ENCODE data around the gene CERS5. TPM values are rescaled to one million over a fixed set of nuclear protein-coding genes. Genes with fewer than 3 reads are reported as not detected.

Gene CERS5
- total and polyA plus RNA-seq, 5 donors from 2014 or later, result 45.4 to 61.9 (median 57.1) TPM

DNA sequence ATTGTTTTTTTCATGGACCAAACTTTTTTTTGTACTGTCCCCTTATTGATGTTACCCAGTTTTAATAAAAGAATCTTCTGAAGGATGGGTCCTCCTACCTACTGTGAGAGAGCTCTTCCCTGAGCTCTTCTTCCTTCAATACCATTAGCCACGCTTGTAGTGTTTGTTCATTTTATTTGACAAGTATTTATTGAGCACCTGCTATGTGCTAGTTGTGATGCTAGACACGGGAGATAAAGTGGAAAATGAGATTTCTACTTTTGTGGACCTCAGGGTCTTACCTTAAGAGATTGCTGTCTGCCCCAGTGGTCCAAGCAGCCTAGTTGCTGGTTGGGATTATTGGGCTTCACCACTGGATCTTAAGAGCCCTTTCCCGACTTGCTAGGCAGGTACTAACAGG is 66.6 kb downstream of the CERS5 start:
- H3K4me3 Mint-ChIP-seq, result no peak overlapping the region
- no peak overlapping the region for H3K4me3 ChIP-seq (ENCODE audit: low read depth, low read length)
- peaks cover 51% of the 10 kb centered on the region for H3K36me3 ChIP-seq (ENCODE audit: control insufficient read depth, insufficient read depth, low read length)
- H3K27ac Mint-ChIP-seq, result no peak overlapping the region
- ATAC-seq (ENCODE audit: low read depth in 2 of 2) (no peak), DNase-seq (no peak)
- H3K9me3 Mint-ChIP-seq, result peaks cover 0 to 1% (median 0%) of the 10 kb centered on the region in 7 donors
- peaks cover 44% of the 10 kb centered on the region for H3K36me3 Mint-ChIP-seq
- no peaks in the 10 kb centered on the region for H3K27me3 ChIP-seq (ENCODE audit: control insufficient read depth, insufficient read depth, low read length)
- no peaks in the 10 kb centered on the region for H3K27me3 Mint-ChIP-seq
- no peak overlapping the region for H3K27ac ChIP-seq (ENCODE audit: insufficient read depth, low read length, poor library complexity, severe bottlenecking)
- peaks cover 0 to 5% (median 0%) of the 10 kb centered on the region in 4 donors for H3K4me1 Mint-ChIP-seq
- no peaks in the 10 kb centered on the region for H3K9me3 ChIP-seq (ENCODE audit: control insufficient read depth in 2 of 2, low read length in 2 of 2)
- no peaks in the 10 kb centered on the region for H3K4me1 ChIP-seq (ENCODE audit: control insufficient read depth, insufficient read depth, low read length, poor library complexity, severe bottlenecking)

- ATAC-seq (ENCODE audit: low read depth in 2 of 2) (no peak), DNase-seq (no peak)
- Mint-ChIP-seq H3K27ac (peak overlapping the region in 2 of 3 donors; percentile 25 to 30), H3K27me3 (no peaks in the 10 kb centered on the region), H3K4me1 (peaks cover 0 to 5% (median 0%) of the 10 kb centered on the region in 4 donors), H3K36me3 (peaks cover 52% of the 10 kb centered on the region), H3K4me3 (no peak overlapping the region), H3K9me3 (peaks cover 0 to 1% (median 0%) of the 10 kb centered on the region in 7 donors)
- Histone ChIP-seq H3K27ac (ENCODE audit: insufficient read depth, low read length, poor library complexity, severe bottlenecking) (no peak overlapping the region), H3K36me3 (ENCODE audit: control insufficient read depth, insufficient read depth, low read length) (peaks cover 60% of the 10 kb centered on the region), H3K4me1 (ENCODE audit: control insufficient read depth, insufficient read depth, low read length, poor library complexity, severe bottlenecking) (no peaks in the 10 kb centered on the region), H3K27me3 (ENCODE audit: control insufficient read depth, insufficient read depth, low read length) (no peaks in the 10 kb centered on the region), H3K9me3 (ENCODE audit: control insufficient read depth in 2 of 2, low read length in 2 of 2) (no peaks in the 10 kb centered on the region), H3K4me3 (ENCODE audit: low read depth, low read length) (no peak overlapping the region)
Observed at GRCh38 chr12:50099302-50100008, 67.7 kb downstream of the CERS5 start.

DNA sequence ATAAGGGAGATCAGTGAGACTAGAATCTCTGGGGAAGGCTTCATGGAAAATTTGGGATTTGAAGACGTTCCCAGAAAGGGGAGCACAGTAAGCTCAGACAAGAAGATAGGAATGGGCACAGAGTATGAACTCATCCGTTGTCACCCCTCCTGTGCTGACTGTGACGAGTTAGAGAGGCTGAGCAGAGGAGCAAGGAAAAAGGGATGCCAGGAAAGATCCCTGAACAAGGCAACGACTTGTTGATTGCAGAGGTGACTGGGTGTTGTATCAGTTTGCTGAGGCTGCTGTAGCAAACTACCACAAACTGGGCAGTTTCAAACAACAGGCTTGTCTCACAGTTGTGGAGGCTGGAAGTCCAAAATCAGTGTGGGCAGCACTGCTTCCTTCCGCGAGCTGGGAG is 69.2 kb downstream of the CERS5 start:
- H3K27me3 Mint-ChIP-seq, result no peaks in the 10 kb centered on the region
- Histone ChIP-seq H3K36me3 (ENCODE audit: control insufficient read depth, insufficient read depth, low read length) (peaks cover 74% of the 10 kb centered on the region), H3K9me3 (ENCODE audit: control insufficient read depth in 2 of 2, low read length in 2 of 2) (no peaks in the 10 kb centered on the region), H3K27ac (ENCODE audit: insufficient read depth, low read length, poor library complexity, severe bottlenecking) (no peak overlapping the region), H3K4me1 (ENCODE audit: control insufficient read depth, insufficient read depth, low read length, poor library complexity, severe bottlenecking) (no peaks in the 10 kb centered on the region), H3K4me3 (ENCODE audit: low read depth, low read length) (no peak overlapping the region), H3K27me3 (ENCODE audit: control insufficient read depth, insufficient read depth, low read length) (no peaks in the 10 kb centered on the region)
- no peak overlapping the region for H3K27ac Mint-ChIP-seq
- no peaks in the 10 kb centered on the region for H3K9me3 Mint-ChIP-seq
- peaks cover 0 to 5% (median 0%) of the 10 kb centered on the region in 4 donors for H3K4me1 Mint-ChIP-seq
- ATAC-seq (ENCODE audit: low read depth in 2 of 2) (no peak), DNase-seq (no peak)
- H3K4me3 Mint-ChIP-seq, result no peak overlapping the region
- peaks cover 55% of the 10 kb centered on the region for H3K36me3 Mint-ChIP-seq

DNA sequence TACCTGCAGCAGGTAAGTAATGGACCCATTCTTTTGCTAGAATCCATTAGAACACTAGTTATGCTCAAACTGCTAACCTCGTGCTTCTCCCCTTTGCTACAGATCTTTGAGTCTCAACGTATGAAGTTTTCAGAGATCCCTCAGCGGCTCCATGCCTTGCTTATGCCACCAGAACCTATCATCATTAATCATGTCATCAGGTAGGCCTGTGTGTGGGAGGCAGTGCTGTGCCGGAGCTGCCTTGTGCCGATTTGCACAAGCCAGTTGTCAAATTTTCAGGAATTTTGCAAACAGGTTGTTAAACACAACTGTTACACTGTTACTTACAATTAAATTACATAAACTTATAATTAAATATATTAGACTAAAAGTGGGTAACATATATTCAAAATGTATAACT is 76.8 kb downstream of the CERS5 start:
- peaks cover 39% of the 10 kb centered on the region for H3K36me3 Mint-ChIP-seq
- H3K4me3 ChIP-seq (ENCODE audit: low read depth, low read length), result no peak overlapping the region
- H3K9me3 Mint-ChIP-seq, result no peaks in the 10 kb centered on the region
- peaks cover 10 to 34% (median 21%) of the 10 kb centered on the region in 4 donors for H3K4me1 Mint-ChIP-seq
- H3K9me3 ChIP-seq (ENCODE audit: control insufficient read depth in 2 of 2, low read length in 2 of 2), result no peaks in the 10 kb centered on the region
- peak overlapping the region in 1 of 4 donors; percentile 30 for H3K4me3 Mint-ChIP-seq
- H3K27ac ChIP-seq (ENCODE audit: insufficient read depth, low read length, poor library complexity, severe bottlenecking), result no peak overlapping the region
- H3K4me1 ChIP-seq (ENCODE audit: control insufficient read depth, insufficient read depth, low read length, poor library complexity, severe bottlenecking), result peaks cover 9% of the 10 kb centered on the region
- DNase-seq, result no peak
- H3K36me3 ChIP-seq (ENCODE audit: control insufficient read depth, insufficient read depth, low read length), result peaks cover 71% of the 10 kb centered on the region
- no peak overlapping the region for H3K27ac Mint-ChIP-seq
- no peak for ATAC-seq (ENCODE audit: low read depth in 2 of 2)
- no peaks in the 10 kb centered on the region for H3K27me3 ChIP-seq (ENCODE audit: control insufficient read depth, insufficient read depth, low read length)
- no peaks in the 10 kb centered on the region for H3K27me3 Mint-ChIP-seq

GRCh38 chr12:50089730-50090129 is 77.4 kb downstream of the CERS5 start:
- ATAC-seq (ENCODE audit: low read depth in 2 of 2), result no peak
- H3K9me3 Mint-ChIP-seq, result no peaks in the 10 kb centered on the region
- no peaks in the 10 kb centered on the region for H3K27me3 ChIP-seq (ENCODE audit: control insufficient read depth, insufficient read depth, low read length)
- peaks cover 13 to 37% (median 23%) of the 10 kb centered on the region in 4 donors for H3K4me1 Mint-ChIP-seq
- H3K36me3 Mint-ChIP-seq, result peaks cover 33% of the 10 kb centered on the region
- H3K4me3 ChIP-seq (ENCODE audit: low read depth, low read length), result no peak overlapping the region
- peaks cover 10% of the 10 kb centered on the region for H3K4me1 ChIP-seq (ENCODE audit: control insufficient read depth, insufficient read depth, low read length, poor library complexity, severe bottlenecking)
- peaks cover 67% of the 10 kb centered on the region for H3K36me3 ChIP-seq (ENCODE audit: control insufficient read depth, insufficient read depth, low read length)
- H3K27ac Mint-ChIP-seq, result no peak overlapping the region
- H3K27ac ChIP-seq (ENCODE audit: insufficient read depth, low read length, poor library complexity, severe bottlenecking), result no peak overlapping the region
- no peak overlapping the region for H3K4me3 Mint-ChIP-seq
- H3K27me3 Mint-ChIP-seq, result no peaks in the 10 kb centered on the region
- no peak for DNase-seq
- no peaks in the 10 kb centered on the region for H3K9me3 ChIP-seq (ENCODE audit: control insufficient read depth in 2 of 2, low read length in 2 of 2)

DNA sequence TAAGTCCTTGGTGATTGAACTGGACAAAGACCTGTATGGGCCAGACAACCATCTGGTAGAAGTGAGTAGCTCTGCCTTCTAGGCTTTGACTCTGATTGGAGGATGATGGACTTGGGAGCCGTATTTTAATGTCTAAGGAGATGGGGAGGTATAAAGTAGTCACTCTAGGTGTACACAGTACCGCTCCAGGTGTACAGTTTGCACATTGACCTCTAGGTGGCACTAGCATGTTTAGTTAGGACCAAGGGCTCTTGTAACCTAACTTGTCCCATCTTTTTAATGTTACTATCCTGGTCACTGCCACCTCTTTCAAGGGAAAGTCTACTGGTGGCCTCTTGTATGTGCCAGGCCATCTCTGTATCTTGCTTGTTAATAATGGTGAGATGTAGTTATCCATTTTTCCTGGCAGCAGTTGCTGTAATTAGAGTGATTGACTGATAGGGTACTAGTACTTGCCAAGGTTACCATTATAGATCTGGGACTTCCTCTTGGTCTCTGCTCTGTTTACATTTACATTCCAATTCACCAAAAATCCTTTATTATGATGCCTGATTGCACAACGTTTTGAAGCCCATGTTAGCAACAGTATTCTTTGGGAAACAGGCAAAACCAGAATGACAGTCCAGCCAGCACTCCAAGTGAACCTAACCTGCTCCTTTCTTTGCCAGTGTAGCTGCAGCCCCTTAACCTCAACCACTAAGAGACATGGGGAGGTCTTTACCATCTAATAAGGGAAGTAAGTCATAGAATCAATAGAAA is 78.4 kb downstream of the CERS5 start:
- Histone ChIP-seq H3K36me3 (ENCODE audit: control insufficient read depth, insufficient read depth, low read length) (peaks cover 57% of the 10 kb centered on the region), H3K4me3 (ENCODE audit: low read depth, low read length) (peak overlapping the region; percentile 16), H3K27me3 (ENCODE audit: control insufficient read depth, insufficient read depth, low read length) (no peaks in the 10 kb centered on the region), H3K27ac (ENCODE audit: insufficient read depth, low read length, poor library complexity, severe bottlenecking) (no peak overlapping the region), H3K9me3 (ENCODE audit: control insufficient read depth in 2 of 2, low read length in 2 of 2) (no peaks in the 10 kb centered on the region), H3K4me1 (ENCODE audit: control insufficient read depth, insufficient read depth, low read length, poor library complexity, severe bottlenecking) (peaks cover 16% of the 10 kb centered on the region)
- Mint-ChIP-seq H3K4me3 (peak overlapping the region; percentile 11 to 99 (median 32)), H3K36me3 (peaks cover 29% of the 10 kb centered on the region), H3K27me3 (no peaks in the 10 kb centered on the region), H3K4me1 (peaks cover 15 to 40% (median 24%) of the 10 kb centered on the region in 4 donors), H3K9me3 (no peaks in the 10 kb centered on the region), H3K27ac (peak overlapping the region; percentile 69 to 76 (median 74))
- ATAC-seq (ENCODE audit: low read depth in 2 of 2) (peak; percentile 39 to 43), DNase-seq (peak; percentile 42 to 78 (median 60))

DNA sequence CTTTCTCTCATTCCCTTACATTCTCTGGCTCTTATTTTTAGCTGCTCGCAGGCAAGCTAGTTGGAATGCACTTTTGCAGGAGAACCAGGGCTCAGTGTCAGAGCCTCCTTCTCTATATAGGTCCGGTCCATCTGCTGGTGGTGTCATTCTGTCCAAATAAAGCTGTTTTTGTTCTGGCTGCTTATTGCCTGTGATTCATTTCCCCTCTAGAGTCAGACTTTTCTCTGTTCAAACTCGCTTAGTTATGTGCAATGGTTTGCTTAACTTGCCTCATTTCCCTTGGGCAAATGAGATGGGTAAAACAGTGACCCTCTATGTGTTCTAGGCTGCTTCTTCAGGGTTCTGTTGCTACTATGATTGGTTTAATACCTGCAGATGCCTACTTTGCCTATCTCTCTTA is 79.2 kb downstream of the CERS5 start:
- H3K36me3 Mint-ChIP-seq, result peaks cover 29% of the 10 kb centered on the region
- H3K27ac Mint-ChIP-seq, result peak overlapping the region; percentile 49 to 76 (median 66)
- ATAC-seq (ENCODE audit: low read depth in 2 of 2) (no peak), DNase-seq (no peak)
- peaks cover 50% of the 10 kb centered on the region for H3K36me3 ChIP-seq (ENCODE audit: control insufficient read depth, insufficient read depth, low read length)
- no peaks in the 10 kb centered on the region for H3K9me3 ChIP-seq (ENCODE audit: control insufficient read depth in 2 of 2, low read length in 2 of 2)
- H3K27me3 ChIP-seq (ENCODE audit: control insufficient read depth, insufficient read depth, low read length), result no peaks in the 10 kb centered on the region
- no peaks in the 10 kb centered on the region for H3K27me3 Mint-ChIP-seq
- H3K4me1 ChIP-seq (ENCODE audit: control insufficient read depth, insufficient read depth, low read length, poor library complexity, severe bottlenecking), result peaks cover 16% of the 10 kb centered on the region
- no peak overlapping the region for H3K4me3 ChIP-seq (ENCODE audit: low read depth, low read length)
- peak overlapping the region in 2 of 4 donors; percentile 71 to 99 for H3K4me3 Mint-ChIP-seq
- peaks cover 19 to 43% (median 26%) of the 10 kb centered on the region in 4 donors for H3K4me1 Mint-ChIP-seq
- H3K9me3 Mint-ChIP-seq, result no peaks in the 10 kb centered on the region
- H3K27ac ChIP-seq (ENCODE audit: insufficient read depth, low read length, poor library complexity, severe bottlenecking), result no peak overlapping the region
